SK-N-SH (cell line): ENCODE data around the gene UPB1. TPM values are rescaled to one million over a fixed set of nuclear protein-coding genes. Genes with fewer than 3 reads are reported as not detected.

Experiments used
- CTCF ChIA-PET: fragments of 300-600, 350-600 bp; formaldehyde crosslinking; extraction: SDS; loops from one replicate; lab custom pipeline; 2021; lab: Yijun Ruan, JAX
- POLR2A ChIA-PET: fragments of 350-600 bp; sonication (Branson Sonifier 250); formaldehyde crosslinking; extraction: SDS; loops from one replicate; lab custom pipeline; 2020; ENCODE audit warnings: antibody characterized with exemption, inconsistent platforms; lab: Yijun Ruan, JAX
- DNase-seq: peaks from one replicate; pipeline ENCODE4 v3.0.0; 2012
- H2AFZ ChIP-seq: fragments of 200-600 bp; sonication (generic); 2 replicates; pipeline ENCODE4 v1.8.1; 2016; ENCODE audit warnings: antibody characterized with exemption, mild to moderate bottlenecking, low read depth
- H3F3A ChIP-seq: fragments of 200-600 bp; sonication (generic); replicated peaks from 2 replicates; pipeline ENCODE3; 2016; ENCODE audit warnings: antibody characterized with exemption, mild to moderate bottlenecking; ENCODE audit not compliant: insufficient read depth
- H3K27ac ChIP-seq, 2 experiments: fragments of 200-500 bp in 1 of 2; fragments of 200-600 bp in 1 of 2; sonication (Bioruptor generic) in 1 of 2; sonication (generic), shearing (Covaris generic) in 1 of 2; 2 replicates each; pipeline versions ENCODE4 v1.5.1 to v1.6.1; 2014 to 2016; ENCODE audit warnings: low read depth in 2 of 2, inconsistent platforms in 1 of 2, low read length in 1 of 2, mild to moderate bottlenecking in 1 of 2, mixed read lengths in 1 of 2
- H3K27me3 ChIP-seq: fragments of 200-600 bp; sonication (generic), shearing (Covaris generic); 2 replicates; pipeline ENCODE4 v1.6.1; 2016; ENCODE audit warnings: mixed run types; ENCODE audit not compliant: insufficient read depth
- H3K36me3 ChIP-seq, 2 experiments: fragments of 200-500 bp in 1 of 2; fragments of 200-600 bp in 1 of 2; sonication (Bioruptor generic) in 1 of 2; sonication (generic) in 1 of 2; replicated peaks in 1 of 2; 2 replicates each; pipeline versions ENCODE3 to v1.5.1; 2014 to 2016; ENCODE audit warnings: low read length in 1 of 2, mild to moderate bottlenecking in 1 of 2; ENCODE audit not compliant: insufficient read depth in 2 of 2, control insufficient read depth in 1 of 2
- H3K4me1 ChIP-seq, 2 experiments: fragments of 200-500 bp in 1 of 2; fragments of 200-600 bp in 1 of 2; sonication (Bioruptor generic) in 1 of 2; sonication (generic), shearing (Covaris generic) in 1 of 2; 2 replicates each; pipeline versions ENCODE4 v1.5.1 to v1.6.1; 2014 to 2016; ENCODE audit warnings: low read depth in 1 of 2, low read length in 1 of 2, mixed run types in 1 of 2; ENCODE audit not compliant: insufficient read depth in 2 of 2, control insufficient read depth in 1 of 2
- H3K4me2 ChIP-seq: fragments of 200-600 bp; sonication (generic), shearing (Covaris generic); 2 replicates; pipeline ENCODE4 v1.6.1; 2017; ENCODE audit warnings: mixed run types
- H3K4me3 ChIP-seq, 2 experiments: fragments of 200-500 bp in 1 of 2; fragments of 200-600 bp in 1 of 2; sonication (Bioruptor generic) in 1 of 2; sonication (generic), shearing (Covaris generic) in 1 of 2; 2 replicates each; pipeline versions ENCODE4 v1.5.1 to v1.8.1; 2014 to 2016; ENCODE audit warnings: low read depth in 2 of 2, inconsistent platforms in 1 of 2, low read length in 1 of 2, mild to moderate bottlenecking in 1 of 2, mixed read lengths in 1 of 2, moderate library complexity in 1 of 2
- H3K79me2 ChIP-seq: fragments of 200-600 bp; sonication (generic); 2 replicates; pipeline ENCODE4 v1.8.1; 2017; ENCODE audit warnings: mild to moderate bottlenecking; ENCODE audit not compliant: insufficient read depth
- H3K9ac ChIP-seq: fragments of 200-600 bp; sonication (generic); 2 replicates; pipeline ENCODE4 v1.6.1; 2017; ENCODE audit warnings: mixed run types
- H3K9me2 ChIP-seq: fragments of 200-600 bp; sonication (generic); 2 replicates; pipeline ENCODE4 v1.6.1; 2017; ENCODE audit warnings: mixed run types
- H3K9me3 ChIP-seq: fragments of 200-600 bp; sonication (generic); 2 replicates; pipeline ENCODE4 v1.6.1; 2017; ENCODE audit warnings: mixed run types, mild to moderate bottlenecking, moderate library complexity
- H4K20me1 ChIP-seq: fragments of 200-600 bp; sonication (generic); 2 replicates; pipeline ENCODE4 v1.6.1; 2017; ENCODE audit warnings: mild to moderate bottlenecking, mixed run types; ENCODE audit not compliant: insufficient read depth
- CHD2 ChIP-seq: fragments of 150-350 bp; IDR thresholded peaks from 2 replicates; pipeline ENCODE4 v1.6.1; 2018; ENCODE audit warnings: low read length; ENCODE audit not compliant: partially characterized antibody
- ELF1 ChIP-seq: IDR thresholded peaks from 2 replicates; pipeline ENCODE4 v1.4.0; 2012
- EP300 ChIP-seq, 2 experiments: IDR thresholded peaks; 2 replicates each; pipeline versions ENCODE4 v1.4.0 to v1.6.1; 2012; ENCODE audit warnings: borderline replicate concordance in 1 of 2, low read depth in 1 of 2, low read length in 1 of 2
- EZH2phosphoT487 ChIP-seq: fragments of 200-600 bp; sonication (generic); IDR thresholded peaks from 2 replicates; pipeline ENCODE4 v1.6.1; 2017; ENCODE audit warnings: low read depth, mixed run types, mild to moderate bottlenecking, antibody characterized with exemption, moderate library complexity, borderline replicate concordance
- FOXJ3 ChIP-seq: sonication (generic); formaldehyde crosslinking; IDR thresholded peaks from 2 replicates; pipeline ENCODE4 v1.5.1; 2020; ENCODE audit warnings: mild to moderate bottlenecking, missing genetic modification reagents
- FOXM1 ChIP-seq: IDR thresholded peaks from 2 replicates; pipeline ENCODE4 v1.4.0; 2012; ENCODE audit warnings: low read depth, mild to moderate bottlenecking
- GATA2 ChIP-seq: sonication (generic); formaldehyde crosslinking; IDR thresholded peaks from 2 replicates; pipeline ENCODE4 v1.5.0; 2020; ENCODE audit warnings: mild to moderate bottlenecking, missing genetic modification reagents
- JUND ChIP-seq: IDR thresholded peaks from 2 replicates; pipeline ENCODE4 v1.4.0; 2012
- MEF2A ChIP-seq: IDR thresholded peaks from 2 replicates; pipeline ENCODE4 v1.4.0; 2012; ENCODE audit warnings: low read depth, borderline replicate concordance
- POLR2AphosphoS5 ChIP-seq: IDR thresholded peaks from 2 replicates; pipeline ENCODE4 v1.6.1; 2012; ENCODE audit warnings: low read depth, low read length
- RAD21 ChIP-seq: IDR thresholded peaks from 2 replicates; pipeline ENCODE4 v1.6.1; 2012; ENCODE audit warnings: mild to moderate bottlenecking, low read length
- RCOR1 ChIP-seq: fragments of 150-350 bp; IDR thresholded peaks from 2 replicates; pipeline ENCODE4 v1.6.1; 2017; ENCODE audit warnings: antibody characterized with exemption, low read length
- RFX5 ChIP-seq: IDR thresholded peaks from 2 replicates; pipeline ENCODE4 v1.6.1; 2012; ENCODE audit warnings: mild to moderate bottlenecking, improper control_type of control experiment, low read length
- SIN3A ChIP-seq: IDR thresholded peaks from 2 replicates; pipeline ENCODE4 v1.6.1; 2012; ENCODE audit warnings: low read depth, mild to moderate bottlenecking, low read length, moderate library complexity, borderline replicate concordance
- SMC3 ChIP-seq: IDR thresholded peaks from 2 replicates; pipeline ENCODE4 v1.6.1; 2012; ENCODE audit warnings: low read depth, low read length, improper control_type of control experiment
- TAF1 ChIP-seq: IDR thresholded peaks from 2 replicates; pipeline ENCODE4 v1.6.1; 2012; ENCODE audit warnings: low read depth, mild to moderate bottlenecking, low read length, moderate library complexity, borderline replicate concordance
- TCF12 ChIP-seq: IDR thresholded peaks from 2 replicates; pipeline ENCODE4 v1.4.0; 2012
- YY1 ChIP-seq: IDR thresholded peaks from 2 replicates; pipeline ENCODE4 v1.4.0; 2012; ENCODE audit warnings: low read depth, mild to moderate bottlenecking
- WGBS: methylation state at CpG from one replicate; pipeline ENCODE4 v1.1.6; 2017; ENCODE audit warnings: low lambda C conversion rate; 5-methylcytosine and 5-hydroxymethylcytosine counted together
- polyA plus RNA-seq, 3 experiments: library from polyadenylated mRNA; depleted of rRNA; stranded (reverse); fragments of >200 nt; gene quantifications; 2 replicates each; pipeline ENCODE4 v1.2.3, GENCODE V29; 2012
- TF ChIP-seq, protein P1 (sequence below): IDR thresholded peaks from 2 replicates; pipeline ENCODE4 v1.4.0; 2012; ENCODE audit warnings: low read depth
- TF ChIP-seq, protein P2 (sequence below): IDR thresholded peaks from 2 replicates; pipeline ENCODE4 v1.4.0; 2012; ENCODE audit warnings: low read depth, borderline replicate concordance
- TF ChIP-seq, protein P3 (sequence below): IDR thresholded peaks from 2 replicates; pipeline ENCODE4; 2012
- TF ChIP-seq, protein P4 (sequence below): IDR thresholded peaks from 2 replicates; pipeline ENCODE4 v1.6.1; 2012; ENCODE audit warnings: mild to moderate bottlenecking, low read depth, low read length, moderate library complexity

The UPB1 gene
- polyA plus RNA-seq, 1 of the 3 experiments (the other 2 are of a cell fraction) = 0.30 TPM

DNA sequence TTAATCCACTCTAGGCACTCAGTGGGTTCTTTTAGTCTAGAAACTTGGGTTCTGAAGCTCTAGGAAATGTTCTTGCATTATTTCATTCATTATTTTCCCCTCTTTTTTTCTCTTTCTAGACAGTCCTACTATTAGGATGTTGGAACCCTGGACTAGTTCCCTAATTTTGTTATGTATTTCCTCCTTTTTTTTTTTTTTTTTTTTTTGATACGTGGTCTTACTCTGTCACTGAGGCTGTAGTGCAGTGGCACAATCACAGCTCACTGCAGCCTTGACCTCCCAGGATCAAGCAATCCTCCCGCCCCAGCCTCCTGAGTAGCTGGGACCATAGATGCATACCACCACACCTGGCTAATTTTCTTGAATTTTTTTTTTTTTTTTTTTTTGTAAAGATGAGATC lies 9.4 kb downstream of the UPB1 start:
- Histone ChIP-seq H3K4me1 (peaks cover 0 to 9% of the 10 kb centered on the region in 2 experiments; a peak in 1 of 4 replicates), H3F3A (peaks cover 4% of the 10 kb centered on the region), H2AFZ (no peak overlapping the region), H3K27me3 (no peaks in the 10 kb centered on the region), H3K79me2 (no peaks in the 10 kb centered on the region), H3K4me2 (no peak overlapping the region), H3K9me2 (no peaks in the 10 kb centered on the region), H3K9ac (no peak overlapping the region), H3K9me3 (no peaks in the 10 kb centered on the region), H3K4me3 (no peak overlapping the region), H3K36me3 (no peaks in the 10 kb centered on the region), H3K27ac (no peak overlapping the region), H4K20me1 (no peaks in the 10 kb centered on the region)
- CTCF ChIA-PET = interaction anchor here (0.7 to 0.8 kb wide), 2 partner anchors 80 to 176 kb away, joined by 3 read pairs; no protein-coding TSS in a partner anchor
- no peak for DNase-seq
- WGBS = 93% methylated on average over 2 of the region's 2 CpGs
- POLR2A ChIA-PET = no interaction called here
- TF ChIP-seq CHD2 (no peak), YY1 (no peak), SIN3A (no peak), TAF1 (no peak), POLR2AphosphoS5 (no peak), FOXJ3 (CRISPR knock-in tag) (no peak), JUND (no peak), SMC3 (no peak), EP300 (IDR thresholded peaks at IDR 0.05; ENCODE audit: borderline replicate concordance in 1 of 2, low read depth in 1 of 2, low read length in 1 of 2) (no peak), MEF2A (no peak)
- TF ChIP-seq, protein P1, sequence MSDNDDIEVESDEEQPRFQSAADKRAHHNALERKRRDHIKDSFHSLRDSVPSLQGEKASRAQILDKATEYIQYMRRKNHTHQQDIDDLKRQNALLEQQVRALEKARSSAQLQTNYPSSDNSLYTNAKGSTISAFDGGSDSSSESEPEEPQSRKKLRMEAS = no peak

DNA sequence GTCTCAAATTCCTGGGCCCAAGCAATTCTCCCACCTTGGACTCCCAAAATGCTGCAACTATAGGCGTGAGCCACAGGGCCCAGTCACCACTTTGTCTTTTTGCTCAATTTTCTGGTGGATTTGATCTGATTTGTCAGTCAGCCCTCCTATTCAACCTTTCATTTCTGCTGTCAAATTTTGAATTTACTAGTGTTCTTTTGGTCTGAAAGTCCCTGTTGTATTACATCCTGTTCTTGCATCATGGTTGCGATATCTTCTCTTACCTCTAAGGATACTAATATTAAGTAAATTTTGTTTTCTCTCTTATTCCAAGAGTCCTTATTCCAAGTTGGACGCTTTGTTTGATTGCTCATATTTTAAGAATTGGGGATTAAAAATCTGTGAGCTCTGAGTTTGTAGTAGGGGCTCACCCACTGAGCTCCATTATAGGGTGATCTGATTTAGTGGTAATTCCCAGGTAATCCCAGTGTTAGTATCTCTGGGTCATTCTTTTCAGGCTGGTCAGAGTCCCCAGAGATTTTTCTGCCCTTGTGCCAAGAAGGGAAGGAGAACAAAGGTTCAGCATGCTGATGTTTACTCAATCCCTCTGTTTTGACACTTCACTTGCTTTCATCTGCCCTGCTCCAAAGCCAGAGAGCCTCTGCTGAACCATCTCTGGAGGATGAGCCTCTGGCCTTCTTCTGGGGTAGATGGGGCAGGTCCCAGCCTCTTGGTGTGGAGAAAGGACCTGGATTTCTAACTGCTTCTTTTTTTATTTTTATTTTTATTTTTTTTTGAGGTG lies 10.0 kb downstream of the UPB1 start:
- no peaks in the 10 kb centered on the region for H3K9me3 ChIP-seq
- POLR2A ChIA-PET = no interaction called here
- H3K4me2 ChIP-seq = no peak overlapping the region
- WGBS = 89% methylated on average over 3 of the region's 3 CpGs
- no peak overlapping the region for H3K4me3 ChIP-seq
- H3K27ac ChIP-seq = no peak overlapping the region
- no peaks in the 10 kb centered on the region for H3K36me3 ChIP-seq
- H3K9me2 ChIP-seq = no peaks in the 10 kb centered on the region
- CTCF ChIA-PET = interaction anchor here (0.7 to 1.4 kb wide), 3 partner anchors 13 to 20 kb away, joined by 3 to 5 read pairs (median 3); no protein-coding TSS in a partner anchor
- no peak for DNase-seq
- H4K20me1 ChIP-seq = no peaks in the 10 kb centered on the region
- H3F3A ChIP-seq = peaks cover 4% of the 10 kb centered on the region
- H3K27me3 ChIP-seq = no peaks in the 10 kb centered on the region
- H3K9ac ChIP-seq = no peak overlapping the region
- H2AFZ ChIP-seq = no peak overlapping the region
- H3K79me2 ChIP-seq = no peaks in the 10 kb centered on the region
- H3K4me1 ChIP-seq = peaks cover 0 to 9% of the 10 kb centered on the region in 2 experiments; a peak in 1 of 4 replicates
- TF ChIP-seq EZH2phosphoT487 (no peak), RFX5 (no peak), FOXM1 (no peak), TAF1 (no peak), ELF1 (no peak), TCF12 (no peak), GATA2 (CRISPR knock-in tag) (no peak), POLR2AphosphoS5 (no peak), SIN3A (no peak), RCOR1 (no peak), RAD21 (no peak), JUND (no peak)
- TF ChIP-seq, protein P2, sequence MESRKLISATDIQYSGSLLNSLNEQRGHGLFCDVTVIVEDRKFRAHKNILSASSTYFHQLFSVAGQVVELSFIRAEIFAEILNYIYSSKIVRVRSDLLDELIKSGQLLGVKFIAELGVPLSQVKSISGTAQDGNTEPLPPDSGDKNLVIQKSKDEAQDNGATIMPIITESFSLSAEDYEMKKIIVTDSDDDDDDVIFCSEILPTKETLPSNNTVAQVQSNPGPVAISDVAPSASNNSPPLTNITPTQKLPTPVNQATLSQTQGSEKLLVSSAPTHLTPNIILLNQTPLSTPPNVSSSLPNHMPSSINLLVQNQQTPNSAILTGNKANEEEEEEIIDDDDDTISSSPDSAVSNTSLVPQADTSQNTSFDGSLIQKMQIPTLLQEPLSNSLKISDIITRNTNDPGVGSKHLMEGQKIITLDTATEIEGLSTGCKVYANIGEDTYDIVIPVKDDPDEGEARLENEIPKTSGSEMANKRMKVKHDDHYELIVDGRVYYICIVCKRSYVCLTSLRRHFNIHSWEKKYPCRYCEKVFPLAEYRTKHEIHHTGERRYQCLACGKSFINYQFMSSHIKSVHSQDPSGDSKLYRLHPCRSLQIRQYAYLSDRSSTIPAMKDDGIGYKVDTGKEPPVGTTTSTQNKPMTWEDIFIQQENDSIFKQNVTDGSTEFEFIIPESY = no peak
- TF ChIP-seq, protein P3, sequence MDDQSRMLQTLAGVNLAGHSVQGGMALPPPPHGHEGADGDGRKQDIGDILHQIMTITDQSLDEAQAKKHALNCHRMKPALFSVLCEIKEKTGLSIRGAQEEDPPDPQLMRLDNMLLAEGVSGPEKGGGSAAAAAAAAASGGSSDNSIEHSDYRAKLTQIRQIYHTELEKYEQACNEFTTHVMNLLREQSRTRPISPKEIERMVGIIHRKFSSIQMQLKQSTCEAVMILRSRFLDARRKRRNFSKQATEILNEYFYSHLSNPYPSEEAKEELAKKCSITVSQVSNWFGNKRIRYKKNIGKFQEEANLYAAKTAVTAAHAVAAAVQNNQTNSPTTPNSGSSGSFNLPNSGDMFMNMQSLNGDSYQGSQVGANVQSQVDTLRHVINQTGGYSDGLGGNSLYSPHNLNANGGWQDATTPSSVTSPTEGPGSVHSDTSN = no peak
- TF ChIP-seq, protein P4, sequence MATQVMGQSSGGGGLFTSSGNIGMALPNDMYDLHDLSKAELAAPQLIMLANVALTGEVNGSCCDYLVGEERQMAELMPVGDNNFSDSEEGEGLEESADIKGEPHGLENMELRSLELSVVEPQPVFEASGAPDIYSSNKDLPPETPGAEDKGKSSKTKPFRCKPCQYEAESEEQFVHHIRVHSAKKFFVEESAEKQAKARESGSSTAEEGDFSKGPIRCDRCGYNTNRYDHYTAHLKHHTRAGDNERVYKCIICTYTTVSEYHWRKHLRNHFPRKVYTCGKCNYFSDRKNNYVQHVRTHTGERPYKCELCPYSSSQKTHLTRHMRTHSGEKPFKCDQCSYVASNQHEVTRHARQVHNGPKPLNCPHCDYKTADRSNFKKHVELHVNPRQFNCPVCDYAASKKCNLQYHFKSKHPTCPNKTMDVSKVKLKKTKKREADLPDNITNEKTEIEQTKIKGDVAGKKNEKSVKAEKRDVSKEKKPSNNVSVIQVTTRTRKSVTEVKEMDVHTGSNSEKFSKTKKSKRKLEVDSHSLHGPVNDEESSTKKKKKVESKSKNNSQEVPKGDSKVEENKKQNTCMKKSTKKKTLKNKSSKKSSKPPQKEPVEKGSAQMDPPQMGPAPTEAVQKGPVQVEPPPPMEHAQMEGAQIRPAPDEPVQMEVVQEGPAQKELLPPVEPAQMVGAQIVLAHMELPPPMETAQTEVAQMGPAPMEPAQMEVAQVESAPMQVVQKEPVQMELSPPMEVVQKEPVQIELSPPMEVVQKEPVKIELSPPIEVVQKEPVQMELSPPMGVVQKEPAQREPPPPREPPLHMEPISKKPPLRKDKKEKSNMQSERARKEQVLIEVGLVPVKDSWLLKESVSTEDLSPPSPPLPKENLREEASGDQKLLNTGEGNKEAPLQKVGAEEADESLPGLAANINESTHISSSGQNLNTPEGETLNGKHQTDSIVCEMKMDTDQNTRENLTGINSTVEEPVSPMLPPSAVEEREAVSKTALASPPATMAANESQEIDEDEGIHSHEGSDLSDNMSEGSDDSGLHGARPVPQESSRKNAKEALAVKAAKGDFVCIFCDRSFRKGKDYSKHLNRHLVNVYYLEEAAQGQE = no peak
